Stimulated activated CD4-positive, alpha-beta T cell treated with anti-CD3 and anti-CD28 coated beads, TNF-alpha, amount 100 ng/mL, for 48 hours (primary cell): Measurements from ENCODE around the gene POLR2J.
A peak's percentile ranks its signal among the peaks of the same experiment; 100 is the strongest.

Experiments used
- DNase-seq, 3 donors: peaks; one replicate each; pipeline ENCODE4 v3.0.0-alpha.2; 2020; ENCODE audit warnings: low read depth in 3 of 3

Gene POLR2J

GRCh38 chr7:102439963-102440795, 38.5 kb downstream of the POLR2J start:
- no peak for DNase-seq

DNA sequence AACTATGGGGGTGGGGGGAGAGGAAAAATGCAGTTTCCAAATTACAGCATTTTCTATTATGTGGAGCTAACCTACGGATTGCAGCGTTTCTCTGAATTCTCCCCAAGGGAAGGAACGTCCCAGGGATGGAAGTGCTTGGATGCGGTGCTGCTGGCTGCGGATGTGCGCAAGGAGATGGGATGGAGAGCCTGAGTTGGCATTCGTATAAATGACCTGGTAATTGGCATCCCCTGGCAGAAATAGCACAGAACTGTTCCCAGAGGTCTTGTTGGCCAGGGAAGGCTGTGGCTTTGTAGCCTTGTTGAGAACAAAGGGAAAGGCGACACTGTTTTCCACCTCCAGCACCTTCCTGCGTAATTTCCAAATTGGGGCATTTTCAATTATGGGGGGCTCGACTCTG, 42.6 kb downstream of the POLR2J start:
- no peak for DNase-seq

DNA sequence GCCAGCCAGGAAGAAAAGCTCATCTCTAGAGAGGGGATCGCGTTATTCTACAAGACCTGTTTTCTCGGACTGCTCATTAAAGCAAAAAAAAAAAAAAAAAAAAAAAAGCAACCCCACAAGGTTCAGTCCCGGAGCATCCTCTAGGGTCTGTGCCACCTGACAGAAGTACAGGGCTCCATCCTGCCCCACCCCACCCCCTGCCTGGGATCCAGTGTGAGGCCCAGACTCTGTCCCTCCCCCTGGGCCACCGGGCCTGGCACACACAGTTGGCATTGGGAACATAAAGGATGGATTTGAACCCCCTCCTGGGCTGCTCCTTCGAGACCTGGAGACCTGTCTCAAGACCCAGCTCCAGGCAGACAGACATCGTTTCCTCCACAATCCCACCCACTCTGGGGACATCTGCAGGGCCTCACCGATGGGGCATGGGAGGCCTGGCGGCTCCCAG, 44.7 kb downstream of the POLR2J start:
- DNase-seq, result no peak

DNA sequence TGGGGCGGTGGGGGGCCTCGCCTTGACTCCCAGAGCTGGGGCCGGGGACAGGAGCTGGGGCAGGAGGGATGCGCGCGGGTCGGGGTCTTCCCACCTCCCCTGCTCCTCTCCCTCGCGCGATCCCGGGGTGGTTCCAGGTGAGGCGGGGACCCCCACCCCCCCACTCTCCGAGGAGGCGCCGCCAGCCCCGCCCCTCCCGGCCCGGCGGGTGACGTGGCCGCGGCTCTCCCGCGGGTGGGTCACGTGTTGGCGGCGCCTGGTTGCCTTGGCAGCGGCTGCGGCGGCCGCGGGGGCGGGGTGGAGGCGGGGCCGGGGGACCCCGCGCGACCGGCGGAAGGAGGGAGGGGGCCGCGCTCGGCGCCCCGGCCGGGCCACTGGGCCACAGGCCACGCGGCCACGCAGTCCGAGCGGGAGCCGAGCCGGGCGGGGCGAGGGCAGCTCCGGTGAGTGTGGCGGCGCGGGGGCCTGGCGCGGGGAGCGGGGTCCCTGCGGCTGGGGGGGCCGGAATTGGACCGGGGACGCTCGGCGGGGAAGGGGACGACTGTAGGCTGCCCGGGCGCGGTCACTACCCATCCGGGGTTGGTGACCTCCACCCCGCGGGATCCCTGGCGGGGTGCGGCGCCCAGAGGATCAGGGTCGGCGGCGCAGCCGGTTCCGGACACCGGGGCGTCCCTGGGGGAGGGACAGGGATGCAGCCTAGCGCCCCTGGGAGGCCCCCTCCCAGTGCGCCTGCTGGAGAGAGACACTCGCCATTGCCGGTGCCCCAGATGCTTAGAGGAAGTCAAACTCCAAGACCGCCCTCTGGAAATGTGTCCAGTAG, 45.3 kb downstream of the POLR2J start, which contains the start of gene ORAI2:
ORAI2 (plus strand) TSS at position 357 of the 820 bp plus-strand sequence. CDS start 5,382 bp downstream, outside the sequence.
- peak; percentile 54 to 80 (median 70) for DNase-seq

DNA sequence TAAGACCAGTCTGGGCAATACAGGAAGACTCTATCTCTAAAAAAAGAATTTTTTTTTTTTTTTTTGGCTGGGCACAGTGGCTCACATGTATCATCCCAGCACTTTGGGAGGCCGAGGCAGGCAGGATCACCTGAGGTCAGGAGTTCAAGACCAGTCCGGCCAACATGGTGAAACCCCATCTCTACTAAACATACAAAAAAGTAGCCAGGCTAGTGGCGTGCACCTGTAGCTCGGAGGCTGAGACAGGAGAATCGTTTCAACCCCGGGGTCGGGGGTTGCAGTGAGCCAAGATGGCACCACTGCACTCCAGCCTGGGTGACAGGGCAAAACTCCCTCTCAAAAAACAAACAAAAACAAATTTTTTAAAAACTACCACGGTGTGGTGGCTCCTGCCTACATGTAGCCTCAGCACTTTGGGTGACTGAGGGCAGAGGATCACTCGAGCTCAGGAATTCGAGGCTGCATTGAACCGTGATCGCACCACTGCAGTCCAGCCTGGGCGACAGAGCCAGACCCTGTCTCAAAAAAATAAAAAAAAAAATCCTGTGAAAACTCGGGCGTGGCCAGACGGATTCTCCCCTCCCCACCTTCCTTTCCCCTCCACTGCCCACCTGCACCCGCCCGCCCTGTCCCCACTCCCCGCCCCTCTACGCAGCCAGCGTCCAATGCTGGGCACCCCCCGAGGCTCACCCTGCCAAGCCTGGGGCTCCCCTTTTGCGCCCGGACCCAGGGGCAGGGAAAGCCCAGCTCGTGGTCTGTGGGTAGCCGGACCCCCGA, 46.1 kb downstream of the POLR2J start:
- no peak for DNase-seq

DNA sequence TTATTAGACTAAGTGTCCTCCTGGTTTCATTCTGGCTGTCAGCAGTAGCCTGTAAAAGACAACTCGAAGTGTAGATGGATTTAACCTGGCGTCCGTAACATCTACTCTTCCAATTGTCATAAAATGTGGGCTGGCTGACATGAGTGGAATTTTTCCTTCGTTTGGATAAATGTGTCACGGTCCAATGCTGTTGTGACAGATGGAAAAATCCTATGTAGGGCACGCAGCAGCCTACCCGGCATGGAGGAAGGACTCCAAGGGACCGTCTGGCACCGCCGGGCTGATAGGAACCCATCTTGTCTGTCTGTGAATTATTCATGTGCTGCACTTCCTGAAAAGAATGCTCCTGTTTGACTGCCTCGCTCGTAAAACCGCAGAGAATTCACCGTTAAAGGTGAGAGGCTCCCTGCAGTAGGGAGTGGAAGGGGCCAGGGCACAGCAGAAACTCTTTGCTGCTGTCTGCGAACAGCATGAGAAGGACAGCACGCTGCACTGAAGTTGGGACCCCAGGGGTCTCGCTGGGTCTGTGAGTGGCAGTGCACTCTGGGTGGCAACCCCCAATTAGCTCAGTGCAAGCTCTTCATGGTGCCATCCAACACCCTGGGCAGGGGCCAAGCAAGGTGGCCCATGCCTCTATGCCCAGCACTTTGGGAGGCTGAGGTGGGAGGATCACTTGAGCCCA, 47.0 kb downstream of the POLR2J start:
- no peak for DNase-seq

- DNase-seq, result no peak
Measured at GRCh38 chr7:102429141-102429899, 49.4 kb downstream of the POLR2J start.

GRCh38 chr7:102427019-102427405, 51.7 kb downstream of the POLR2J start:
- no peak for DNase-seq

DNA sequence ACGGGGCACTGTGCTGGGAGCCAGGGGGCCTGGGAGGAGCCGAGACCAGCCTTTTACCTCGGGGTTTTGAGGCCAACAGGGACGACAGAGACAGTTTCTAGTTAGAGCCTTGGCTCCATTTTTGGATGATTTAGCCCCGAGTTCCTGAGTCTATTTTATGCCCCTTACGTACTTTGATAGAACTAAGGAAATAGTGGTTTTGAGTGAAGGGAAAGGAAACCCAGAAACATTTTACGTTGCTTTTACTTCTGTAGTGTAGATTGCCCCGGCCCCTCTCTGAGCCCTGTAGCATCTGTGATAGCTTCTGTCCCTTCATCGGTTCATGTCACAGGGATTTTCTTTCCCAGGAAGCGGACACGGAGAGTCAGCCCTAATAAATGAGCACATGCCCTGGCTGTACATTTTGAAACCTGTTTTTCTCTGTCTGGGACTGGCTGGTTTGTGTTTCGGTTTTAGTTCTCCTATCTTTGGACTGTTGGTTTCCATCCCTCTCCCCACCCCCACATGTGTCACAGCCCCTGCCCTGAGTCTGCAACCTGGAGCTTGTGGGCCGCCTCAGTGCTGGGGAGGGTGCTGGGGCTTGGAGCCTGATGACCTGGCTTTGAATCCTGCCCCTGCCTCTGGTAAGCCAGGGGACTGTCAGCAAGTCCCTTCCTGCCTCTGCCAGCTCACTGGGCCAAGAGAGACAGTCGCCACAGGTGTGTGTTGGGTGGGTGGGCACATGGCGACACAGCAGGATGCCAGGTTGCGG, 52.3 kb downstream of the POLR2J start:
- peak; percentile 59 to 75 (median 72) for DNase-seq

GRCh38 chr7:102425639-102426267, 53.0 kb downstream of the POLR2J start:
- DNase-seq, result peak; percentile 61 to 73 (median 67)

DNA sequence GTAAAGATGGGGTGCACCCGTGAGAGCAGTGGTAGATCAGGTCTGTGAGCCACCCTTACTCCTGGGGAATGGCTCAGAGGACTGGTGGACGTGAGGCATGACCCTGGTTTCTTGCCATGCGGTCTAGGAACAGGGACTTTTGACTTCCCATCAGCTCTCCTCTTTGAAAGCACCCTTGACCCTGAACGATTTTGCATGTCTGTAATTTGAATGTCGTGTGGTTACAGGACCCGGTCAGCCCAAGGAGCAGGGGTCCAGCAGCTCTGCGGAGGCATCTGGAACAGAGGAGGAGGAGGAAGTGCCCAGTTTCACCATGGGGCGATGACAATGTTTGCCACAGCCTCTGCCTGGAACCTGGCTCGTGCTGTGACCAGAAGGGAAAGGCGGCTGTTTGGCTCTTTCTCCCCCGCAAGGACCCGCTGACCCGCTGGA, 53.9 kb downstream of the POLR2J start:
- no peak for DNase-seq

DNA sequence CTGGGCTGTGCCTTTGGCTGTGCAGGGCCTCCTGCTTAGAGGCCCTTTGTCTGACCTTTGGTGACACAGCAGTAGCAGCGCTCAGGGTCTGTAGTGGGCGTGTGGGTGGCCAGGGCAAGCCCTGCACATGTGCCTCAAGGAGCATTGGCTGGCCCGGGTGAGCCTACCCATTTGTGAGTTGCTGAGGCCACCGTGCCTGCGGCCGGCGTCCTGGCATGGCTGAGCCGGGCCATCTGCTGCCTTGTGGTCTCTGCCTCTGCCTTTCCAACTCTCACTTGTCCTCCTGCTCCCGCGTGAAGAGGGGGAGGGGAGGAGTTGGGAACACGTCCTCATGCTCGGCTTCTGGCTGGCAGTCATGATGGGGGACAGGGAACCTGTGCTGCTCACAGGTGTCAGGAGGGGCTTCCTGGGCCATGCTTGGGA, 54.6 kb downstream of the POLR2J start:
- DNase-seq, result no peak
